Liver (tissue), 9 donors: ENCODE results near the gene ACOT13. TPM values are rescaled to one million over a fixed set of nuclear protein-coding genes. Genes with fewer than 3 reads are reported as not detected.

Experiments
- DNase-seq: peaks from one replicate; pipeline ENCODE4 v3.0.0-alpha.2; 2017; ENCODE audit warnings: low spot score
- H3K27ac ChIP-seq, 2 donors: one replicate each; pipeline ENCODE4 v1.7.0; 2013; ENCODE audit warnings: inconsistent platforms in 2 of 2, low read length in 2 of 2, control low read depth in 1 of 2, low read depth in 1 of 2, mild to moderate bottlenecking in 1 of 2
- H3K27me3 ChIP-seq, 4 donors: one replicate each; pipeline versions ENCODE4 v1.6.1 to v1.7.0; 2013; ENCODE audit warnings: low read length in 3 of 4, inconsistent platforms in 1 of 4, mild to moderate bottlenecking in 1 of 4, moderate library complexity in 1 of 4; ENCODE audit not compliant: control insufficient read depth in 4 of 4, insufficient read depth in 4 of 4
- H3K36me3 ChIP-seq, 4 donors: one replicate each; pipeline versions ENCODE4 v1.6.1 to v1.7.0; 2013; ENCODE audit warnings: low read length in 3 of 4, mild to moderate bottlenecking in 3 of 4, low read depth in 1 of 4, moderate library complexity in 1 of 4; ENCODE audit not compliant: control insufficient read depth in 4 of 4, insufficient read depth in 3 of 4
- H3K4me1 ChIP-seq, 4 donors: one replicate each; pipeline versions ENCODE4 v1.6.1 to v1.7.0; 2013; ENCODE audit warnings: low read length in 3 of 4, mild to moderate bottlenecking in 3 of 4, moderate library complexity in 1 of 4; ENCODE audit not compliant: control insufficient read depth in 4 of 4, insufficient read depth in 4 of 4
- H3K4me3 ChIP-seq, 3 donors: one replicate each; pipeline versions ENCODE4 v1.6.1 to v1.7.0; 2013; ENCODE audit warnings: low read length in 3 of 3, control low read depth in 1 of 3, low read depth in 1 of 3, mild to moderate bottlenecking in 1 of 3
- H3K9ac ChIP-seq, 2 donors: one replicate each; pipeline ENCODE4 v1.7.0; 2013; ENCODE audit warnings: low read length in 2 of 2, mild to moderate bottlenecking in 2 of 2, moderate library complexity in 2 of 2, control low read depth in 1 of 2, low read depth in 1 of 2
- H3K9me3 ChIP-seq, 4 donors: one replicate each; pipeline versions ENCODE4 v1.6.1 to v1.7.0; 2013; ENCODE audit warnings: low read length in 3 of 4; ENCODE audit not compliant: control insufficient read depth in 4 of 4
- ATF3 ChIP-seq: IDR thresholded peaks from 2 replicates; pipeline ENCODE4 v1.6.1; 2016; ENCODE audit warnings: antibody characterized with exemption
- EGR1 ChIP-seq, 2 donors: IDR thresholded peaks; 2 replicates each; pipeline ENCODE4 v1.6.1; 2016 to 2018; ENCODE audit warnings: antibody characterized with exemption in 2 of 2, low read depth in 2 of 2
- FOXA1 ChIP-seq: IDR thresholded peaks from 2 replicates; pipeline ENCODE4 v1.6.1; 2016; ENCODE audit warnings: antibody characterized with exemption
- FOXA2 ChIP-seq: IDR thresholded peaks from 2 replicates; pipeline ENCODE4 v1.6.1; 2016; ENCODE audit warnings: antibody characterized with exemption
- GABPA ChIP-seq, 2 donors: IDR thresholded peaks in 1 of 2; conservative IDR thresholded peaks in 1 of 2; 2 replicates each; pipeline ENCODE4 v1.6.1; 2016; ENCODE audit warnings: antibody characterized with exemption in 2 of 2, mild to moderate bottlenecking in 1 of 2, moderate library complexity in 1 of 2
- HNF4A ChIP-seq, 2 donors: conservative IDR thresholded peaks; 2 replicates each; pipeline ENCODE4 v1.6.1; 2016; ENCODE audit warnings: antibody characterized with exemption in 2 of 2, mild to moderate bottlenecking in 2 of 2
- HNF4G ChIP-seq: IDR thresholded peaks from 2 replicates; pipeline ENCODE4 v1.6.1; 2016; ENCODE audit warnings: antibody characterized with exemption
- JUND ChIP-seq, 2 donors: IDR thresholded peaks; 2 replicates each; pipeline ENCODE4 v1.6.1; 2016; ENCODE audit warnings: antibody characterized with exemption in 2 of 2
- NR2F2 ChIP-seq: IDR thresholded peaks from 2 replicates; pipeline ENCODE4 v1.6.1; 2016; ENCODE audit warnings: antibody characterized with exemption
- RAD21 ChIP-seq, 2 donors: IDR thresholded peaks; 2 replicates each; pipeline ENCODE4 v1.6.1; 2016; ENCODE audit warnings: antibody characterized with exemption in 2 of 2, mild to moderate bottlenecking in 2 of 2
- RXRA ChIP-seq, 2 donors: IDR thresholded peaks; 2 replicates each; pipeline ENCODE4 v1.6.1; 2017 to 2018; ENCODE audit warnings: antibody characterized with exemption in 2 of 2, mild to moderate bottlenecking in 1 of 2
- SP1 ChIP-seq: IDR thresholded peaks from 2 replicates; pipeline ENCODE4 v1.6.1; 2018; ENCODE audit warnings: antibody characterized with exemption, mild to moderate bottlenecking
- TAF1 ChIP-seq: conservative IDR thresholded peaks from 2 replicates; pipeline ENCODE4 v1.6.1; 2016; ENCODE audit warnings: antibody characterized with exemption, mild to moderate bottlenecking
- YY1 ChIP-seq: IDR thresholded peaks from 2 replicates; pipeline ENCODE4 v1.6.1; 2016; ENCODE audit warnings: antibody characterized with exemption, mild to moderate bottlenecking
- polyA plus RNA-seq, 2 donors: library from polyadenylated mRNA; stranded (reverse) in 1 of 2; unstranded in 1 of 2; fragments of 200-250 nt in 1 of 2; fragments of >200 nt in 1 of 2; fragmentation: Nextera tagmentation in 1 of 2; extraction: Ambion mirVana in 1 of 2; gene quantifications; one replicate each; pipeline versions ENCODE4 v1.2.1 to v1.2.3, GENCODE V29; 2013 to 2015
- total RNA-seq, 2 donors: library from RNA; depleted of rRNA; stranded (reverse); fragments of >200 nt; gene quantifications; one replicate each; pipeline ENCODE4 v1.2.3, GENCODE V29; 2014
- TF ChIP-seq, protein P1 (sequence below): IDR thresholded peaks from 2 replicates; pipeline ENCODE4 v1.6.1; 2016; ENCODE audit warnings: antibody characterized with exemption, mild to moderate bottlenecking
- TF ChIP-seq, protein P2 (sequence below): fragments of 150-350 bp; IDR thresholded peaks from 2 replicates; pipeline ENCODE4 v1.5.1; 2017; ENCODE audit warnings: improper control_type of control experiment, low read depth, low read length; ENCODE audit not compliant: missing input control
- TF ChIP-seq, protein P3 (sequence below): IDR thresholded peaks from 2 replicates; pipeline ENCODE4 v1.6.1; 2016; ENCODE audit warnings: antibody characterized with exemption
- TF ChIP-seq, protein P4 (sequence below): IDR thresholded peaks from 2 replicates; pipeline ENCODE4 v1.6.1; 2016; ENCODE audit warnings: antibody characterized with exemption
- donor health status: healthy.
- donor health status: healthy.
- donor health status: healthy.
- donor health status: healthy.
- donor health status: healthy.

The ACOT13 gene
- total and polyA plus RNA-seq, 4 donors: 9.9 to 90.0 (median 21.3) TPM

- Histone ChIP-seq H3K27ac (no peak overlapping the region), H3K9ac (no peak overlapping the region), H3K9me3 (no peaks in the 10 kb centered on the region), H3K4me1 (no peaks in the 10 kb centered on the region), H3K36me3 (no peaks in the 10 kb centered on the region), H3K4me3 (no peak overlapping the region), H3K27me3 (no peaks in the 10 kb centered on the region)
- no peak for DNase-seq
- TF ChIP-seq, protein P1, sequence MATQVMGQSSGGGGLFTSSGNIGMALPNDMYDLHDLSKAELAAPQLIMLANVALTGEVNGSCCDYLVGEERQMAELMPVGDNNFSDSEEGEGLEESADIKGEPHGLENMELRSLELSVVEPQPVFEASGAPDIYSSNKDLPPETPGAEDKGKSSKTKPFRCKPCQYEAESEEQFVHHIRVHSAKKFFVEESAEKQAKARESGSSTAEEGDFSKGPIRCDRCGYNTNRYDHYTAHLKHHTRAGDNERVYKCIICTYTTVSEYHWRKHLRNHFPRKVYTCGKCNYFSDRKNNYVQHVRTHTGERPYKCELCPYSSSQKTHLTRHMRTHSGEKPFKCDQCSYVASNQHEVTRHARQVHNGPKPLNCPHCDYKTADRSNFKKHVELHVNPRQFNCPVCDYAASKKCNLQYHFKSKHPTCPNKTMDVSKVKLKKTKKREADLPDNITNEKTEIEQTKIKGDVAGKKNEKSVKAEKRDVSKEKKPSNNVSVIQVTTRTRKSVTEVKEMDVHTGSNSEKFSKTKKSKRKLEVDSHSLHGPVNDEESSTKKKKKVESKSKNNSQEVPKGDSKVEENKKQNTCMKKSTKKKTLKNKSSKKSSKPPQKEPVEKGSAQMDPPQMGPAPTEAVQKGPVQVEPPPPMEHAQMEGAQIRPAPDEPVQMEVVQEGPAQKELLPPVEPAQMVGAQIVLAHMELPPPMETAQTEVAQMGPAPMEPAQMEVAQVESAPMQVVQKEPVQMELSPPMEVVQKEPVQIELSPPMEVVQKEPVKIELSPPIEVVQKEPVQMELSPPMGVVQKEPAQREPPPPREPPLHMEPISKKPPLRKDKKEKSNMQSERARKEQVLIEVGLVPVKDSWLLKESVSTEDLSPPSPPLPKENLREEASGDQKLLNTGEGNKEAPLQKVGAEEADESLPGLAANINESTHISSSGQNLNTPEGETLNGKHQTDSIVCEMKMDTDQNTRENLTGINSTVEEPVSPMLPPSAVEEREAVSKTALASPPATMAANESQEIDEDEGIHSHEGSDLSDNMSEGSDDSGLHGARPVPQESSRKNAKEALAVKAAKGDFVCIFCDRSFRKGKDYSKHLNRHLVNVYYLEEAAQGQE: no peak
- TF ChIP-seq TAF1 (no peak), HNF4G (no peak), JUND (IDR thresholded peaks at IDR 0.05) (no peak), EGR1 (IDR thresholded peaks at IDR 0.05; ENCODE audit: low read depth in 2 of 2) (no peak), HNF4A (conservative IDR thresholded peaks at IDR 0.05) (no peak), FOXA2 (no peak), ATF3 (no peak), FOXA1 (no peak), YY1 (no peak), RXRA (IDR thresholded peaks at IDR 0.05) (no peak), NR2F2 (no peak), GABPA (IDR thresholded peaks at IDR 0.05 in 1 of 2, conservative IDR thresholded peaks at IDR 0.05 in 1 of 2) (no peak), SP1 (no peak), RAD21 (IDR thresholded peaks at IDR 0.05) (no peak)
- TF ChIP-seq, protein P2, sequence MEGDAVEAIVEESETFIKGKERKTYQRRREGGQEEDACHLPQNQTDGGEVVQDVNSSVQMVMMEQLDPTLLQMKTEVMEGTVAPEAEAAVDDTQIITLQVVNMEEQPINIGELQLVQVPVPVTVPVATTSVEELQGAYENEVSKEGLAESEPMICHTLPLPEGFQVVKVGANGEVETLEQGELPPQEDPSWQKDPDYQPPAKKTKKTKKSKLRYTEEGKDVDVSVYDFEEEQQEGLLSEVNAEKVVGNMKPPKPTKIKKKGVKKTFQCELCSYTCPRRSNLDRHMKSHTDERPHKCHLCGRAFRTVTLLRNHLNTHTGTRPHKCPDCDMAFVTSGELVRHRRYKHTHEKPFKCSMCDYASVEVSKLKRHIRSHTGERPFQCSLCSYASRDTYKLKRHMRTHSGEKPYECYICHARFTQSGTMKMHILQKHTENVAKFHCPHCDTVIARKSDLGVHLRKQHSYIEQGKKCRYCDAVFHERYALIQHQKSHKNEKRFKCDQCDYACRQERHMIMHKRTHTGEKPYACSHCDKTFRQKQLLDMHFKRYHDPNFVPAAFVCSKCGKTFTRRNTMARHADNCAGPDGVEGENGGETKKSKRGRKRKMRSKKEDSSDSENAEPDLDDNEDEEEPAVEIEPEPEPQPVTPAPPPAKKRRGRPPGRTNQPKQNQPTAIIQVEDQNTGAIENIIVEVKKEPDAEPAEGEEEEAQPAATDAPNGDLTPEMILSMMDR: no peak
- TF ChIP-seq, protein P3, sequence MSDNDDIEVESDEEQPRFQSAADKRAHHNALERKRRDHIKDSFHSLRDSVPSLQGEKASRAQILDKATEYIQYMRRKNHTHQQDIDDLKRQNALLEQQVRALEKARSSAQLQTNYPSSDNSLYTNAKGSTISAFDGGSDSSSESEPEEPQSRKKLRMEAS: no peak
- TF ChIP-seq, protein P4, sequence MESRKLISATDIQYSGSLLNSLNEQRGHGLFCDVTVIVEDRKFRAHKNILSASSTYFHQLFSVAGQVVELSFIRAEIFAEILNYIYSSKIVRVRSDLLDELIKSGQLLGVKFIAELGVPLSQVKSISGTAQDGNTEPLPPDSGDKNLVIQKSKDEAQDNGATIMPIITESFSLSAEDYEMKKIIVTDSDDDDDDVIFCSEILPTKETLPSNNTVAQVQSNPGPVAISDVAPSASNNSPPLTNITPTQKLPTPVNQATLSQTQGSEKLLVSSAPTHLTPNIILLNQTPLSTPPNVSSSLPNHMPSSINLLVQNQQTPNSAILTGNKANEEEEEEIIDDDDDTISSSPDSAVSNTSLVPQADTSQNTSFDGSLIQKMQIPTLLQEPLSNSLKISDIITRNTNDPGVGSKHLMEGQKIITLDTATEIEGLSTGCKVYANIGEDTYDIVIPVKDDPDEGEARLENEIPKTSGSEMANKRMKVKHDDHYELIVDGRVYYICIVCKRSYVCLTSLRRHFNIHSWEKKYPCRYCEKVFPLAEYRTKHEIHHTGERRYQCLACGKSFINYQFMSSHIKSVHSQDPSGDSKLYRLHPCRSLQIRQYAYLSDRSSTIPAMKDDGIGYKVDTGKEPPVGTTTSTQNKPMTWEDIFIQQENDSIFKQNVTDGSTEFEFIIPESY: no peak
Measured at GRCh38 chr6:24740861-24741260, 74.0 kb downstream of the ACOT13 start.
